Neural progenitor cell (in vitro differentiated cells): Measurements from ENCODE around the gene MS4A7. TPM values are rescaled to one million over a fixed set of nuclear protein-coding genes. Genes with fewer than 3 reads are reported as not detected.

ENCODE experiments used
- DNase-seq: peaks from one replicate; pipeline ENCODE4 v3.0.0-alpha.2; 2016; ENCODE audit warnings: low spot score
- H2AFZ ChIP-seq: fragments of 200-600 bp; sonication (generic); replicated peaks from 2 replicates; pipeline ENCODE4 v1.6.1; 2016; ENCODE audit warnings: antibody characterized with exemption
- H3F3A ChIP-seq: fragments of 200-600 bp; sonication (generic); 2 replicates; pipeline ENCODE4 v1.6.1; 2016; ENCODE audit warnings: antibody characterized with exemption, low read depth
- H3K27ac ChIP-seq: fragments of 200-600 bp; sonication (generic); 2 replicates; pipeline ENCODE4 v1.5.1; 2016; ENCODE audit warnings: mild to moderate bottlenecking
- H3K27me3 ChIP-seq: fragments of 200-600 bp; sonication (generic); 2 replicates; pipeline ENCODE4 v1.6.1; 2016; ENCODE audit warnings: mild to moderate bottlenecking, moderate library complexity
- H3K36me3 ChIP-seq: fragments of 200-600 bp; sonication (generic); 2 replicates; pipeline ENCODE4 v1.5.1; 2016
- H3K4me1 ChIP-seq: fragments of 200-600 bp; sonication (generic); 2 replicates; pipeline ENCODE4 v1.6.1; 2016; ENCODE audit warnings: mixed run types
- H3K4me2 ChIP-seq: fragments of 200-600 bp; sonication (generic); 2 replicates; pipeline ENCODE4 v1.6.1; 2016
- H3K4me3 ChIP-seq: fragments of 200-600 bp; sonication (generic); 2 replicates; pipeline ENCODE4 v1.5.1; 2016
- H3K79me2 ChIP-seq: fragments of 200-600 bp; sonication (generic); 2 replicates; pipeline ENCODE4 v1.6.1; 2016; ENCODE audit warnings: low read depth
- H3K9ac ChIP-seq: fragments of 200-600 bp; sonication (generic); 2 replicates; pipeline ENCODE4 v1.6.1; 2016
- H3K9me3 ChIP-seq: fragments of 200-600 bp; sonication (generic); 2 replicates; pipeline ENCODE4 v1.5.1; 2016; ENCODE audit warnings: low read depth
- H4K20me1 ChIP-seq: fragments of 200-600 bp; sonication (generic); 2 replicates; pipeline ENCODE4 v1.6.1; 2016; ENCODE audit warnings: low read depth
- H3K27ac Mint-ChIP-seq: 3 replicates; pipeline ENCODE4 v1.8.0; 2021; ENCODE audit warnings: mixed read lengths
- H3K27me3 Mint-ChIP-seq: 2 replicates; pipeline ENCODE4 v1.8.0; 2022; ENCODE audit warnings: low read depth, mild to moderate bottlenecking, inconsistent platforms, moderate library complexity, mixed read lengths; ENCODE audit not compliant: insufficient read depth
- H3K36me3 Mint-ChIP-seq: 3 replicates; pipeline ENCODE4 v1.8.0; 2021; ENCODE audit warnings: mixed read lengths
- H3K4me1 Mint-ChIP-seq: 3 replicates; pipeline ENCODE4 v1.8.0; 2021; ENCODE audit warnings: mixed read lengths
- H3K4me3 Mint-ChIP-seq: 3 replicates; pipeline ENCODE4 v1.8.0; 2021; ENCODE audit warnings: mild to moderate bottlenecking, moderate library complexity, mixed read lengths
- H3K9me3 Mint-ChIP-seq: 3 replicates; pipeline ENCODE4 v1.8.0; 2020; ENCODE audit warnings: mixed read lengths
- CTCF ChIP-seq: fragments of 200-600 bp; sonication (generic); IDR thresholded peaks from 2 replicates; pipeline ENCODE4 v1.5.1; 2017; ENCODE audit warnings: antibody characterized with exemption, mild to moderate bottlenecking
- EZH2 ChIP-seq: fragments of 200-600 bp; sonication (generic); IDR thresholded peaks from 2 replicates; pipeline ENCODE4 v1.6.1; 2017; ENCODE audit warnings: antibody characterized with exemption, mild to moderate bottlenecking, moderate library complexity
- EZH2phosphoT487 ChIP-seq: fragments of 200-600 bp; sonication (generic); IDR thresholded peaks from 2 replicates; pipeline ENCODE4 v1.6.1; 2017; ENCODE audit warnings: antibody characterized with exemption
- total RNA-seq: library from RNA; depleted of rRNA; stranded (reverse); fragments of >200 nt; gene quantifications from 2 replicates; pipeline ENCODE4 v1.2.3, GENCODE V29; 2015; ENCODE audit warnings: low replicate concordance

Gene MS4A7
- total RNA-seq, 1 donor from 2014 or later = not detected

DNA sequence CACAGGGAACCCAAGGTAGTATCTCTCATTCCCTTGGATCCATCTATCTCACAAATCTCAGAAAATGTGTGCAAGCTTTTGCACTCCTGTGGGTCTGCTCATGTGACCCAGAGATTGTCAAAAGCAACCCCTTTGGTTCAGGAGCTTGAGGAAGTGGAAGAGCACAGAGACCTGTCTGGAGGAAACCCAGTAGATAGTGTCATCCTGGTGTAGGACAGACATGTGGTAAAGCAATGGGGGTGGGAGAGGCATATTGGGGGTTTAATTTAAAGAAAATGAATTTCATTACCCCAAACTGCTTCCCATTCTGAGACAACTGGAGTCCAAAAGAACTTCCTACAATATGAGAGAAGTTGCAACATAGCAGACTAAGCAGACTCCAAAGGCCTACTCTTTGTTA, 12.1 kb downstream of the MS4A7 start:
- no peak overlapping the region for H3K4me2 ChIP-seq
- H3K9ac ChIP-seq = no peak overlapping the region
- no peaks in the 10 kb centered on the region for H3K4me1 ChIP-seq
- no peak overlapping the region for H3K27ac Mint-ChIP-seq
- no peak overlapping the region for H3K27ac ChIP-seq
- H2AFZ ChIP-seq = no peak overlapping the region
- no peaks in the 10 kb centered on the region for H3K27me3 Mint-ChIP-seq
- no peaks in the 10 kb centered on the region for H3K9me3 ChIP-seq
- peaks cover 2% of the 10 kb centered on the region for H3K4me1 Mint-ChIP-seq
- H3K27me3 ChIP-seq = no peaks in the 10 kb centered on the region
- TF ChIP-seq CTCF = no peak
- no peak for TF ChIP-seq EZH2phosphoT487
- no peak for TF ChIP-seq EZH2
- no peak for DNase-seq
- no peaks in the 10 kb centered on the region for H3K9me3 Mint-ChIP-seq
- no peak overlapping the region for H3K4me3 Mint-ChIP-seq
- no peaks in the 10 kb centered on the region for H3K36me3 Mint-ChIP-seq
- H3K36me3 ChIP-seq = no peaks in the 10 kb centered on the region
- no peaks in the 10 kb centered on the region for H3F3A ChIP-seq
- no peaks in the 10 kb centered on the region for H3K79me2 ChIP-seq
- H3K4me3 ChIP-seq = no peak overlapping the region
- H4K20me1 ChIP-seq = no peaks in the 10 kb centered on the region

DNA sequence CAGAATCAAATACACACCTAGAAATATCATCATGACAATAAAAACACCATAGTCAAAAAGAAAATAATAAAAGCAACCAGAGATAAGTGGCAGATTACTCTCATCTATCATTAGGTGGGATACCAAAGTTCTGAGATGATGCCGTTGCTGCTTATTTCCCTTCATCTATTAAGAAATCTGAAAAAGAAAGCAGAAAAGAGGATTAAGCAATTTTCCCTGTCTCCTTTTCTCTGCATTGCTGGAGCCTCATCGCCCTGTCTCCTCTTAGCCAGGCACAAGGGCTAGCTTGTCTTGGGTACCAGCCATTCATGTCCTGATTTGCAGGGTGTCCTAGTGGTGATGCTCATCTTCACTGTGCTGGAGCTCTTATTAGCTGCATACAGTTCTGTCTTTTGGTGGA, 14.0 kb downstream of the MS4A7 start:
- Histone ChIP-seq H3F3A (no peaks in the 10 kb centered on the region), H4K20me1 (no peaks in the 10 kb centered on the region), H3K4me2 (no peak overlapping the region), H3K9me3 (no peaks in the 10 kb centered on the region), H3K4me3 (no peak overlapping the region), H3K27ac (no peak overlapping the region), H3K36me3 (no peaks in the 10 kb centered on the region), H3K9ac (no peak overlapping the region), H3K79me2 (no peaks in the 10 kb centered on the region), H2AFZ (no peak overlapping the region), H3K4me1 (no peaks in the 10 kb centered on the region), H3K27me3 (no peaks in the 10 kb centered on the region)
- peaks cover 2% of the 10 kb centered on the region for H3K4me1 Mint-ChIP-seq
- no peaks in the 10 kb centered on the region for H3K27me3 Mint-ChIP-seq
- no peak for TF ChIP-seq CTCF
- TF ChIP-seq EZH2phosphoT487 = no peak
- no peak for TF ChIP-seq EZH2
- H3K27ac Mint-ChIP-seq = no peak overlapping the region
- H3K4me3 Mint-ChIP-seq = no peak overlapping the region
- H3K36me3 Mint-ChIP-seq = no peaks in the 10 kb centered on the region
- H3K9me3 Mint-ChIP-seq = no peaks in the 10 kb centered on the region
- no peak for DNase-seq

GRCh38 chr11:60393016-60393415, 14.7 kb downstream of the MS4A7 start:
- H3K4me3 ChIP-seq = no peak overlapping the region
- H3K9me3 Mint-ChIP-seq = no peaks in the 10 kb centered on the region
- H3K79me2 ChIP-seq = no peaks in the 10 kb centered on the region
- H3K4me1 Mint-ChIP-seq = peaks cover 2% of the 10 kb centered on the region
- no peaks in the 10 kb centered on the region for H4K20me1 ChIP-seq
- no peak overlapping the region for H3K9ac ChIP-seq
- DNase-seq = no peak
- H3K9me3 ChIP-seq = no peaks in the 10 kb centered on the region
- no peak for TF ChIP-seq EZH2
- TF ChIP-seq CTCF = no peak
- no peak for TF ChIP-seq EZH2phosphoT487
- H3K36me3 Mint-ChIP-seq = no peaks in the 10 kb centered on the region
- H3K27me3 Mint-ChIP-seq = no peaks in the 10 kb centered on the region
- H3F3A ChIP-seq = no peaks in the 10 kb centered on the region
- no peak overlapping the region for H2AFZ ChIP-seq
- H3K27ac ChIP-seq = no peak overlapping the region
- H3K36me3 ChIP-seq = no peaks in the 10 kb centered on the region
- no peaks in the 10 kb centered on the region for H3K4me1 ChIP-seq
- H3K27me3 ChIP-seq = no peaks in the 10 kb centered on the region
- no peak overlapping the region for H3K27ac Mint-ChIP-seq
- no peak overlapping the region for H3K4me2 ChIP-seq
- H3K4me3 Mint-ChIP-seq = no peak overlapping the region
